HG03097 (cell line): Measurements from ENCODE around the gene BAHD1.

ENCODE experiments used
- ATAC-seq: cut with Tn5 transposase; IDR thresholded peaks from one replicate; pipeline ENCODE4 v1.9.1; 2021; ENCODE audit not compliant: unreplicated experiment, low FRiP score

The BAHD1 gene

DNA sequence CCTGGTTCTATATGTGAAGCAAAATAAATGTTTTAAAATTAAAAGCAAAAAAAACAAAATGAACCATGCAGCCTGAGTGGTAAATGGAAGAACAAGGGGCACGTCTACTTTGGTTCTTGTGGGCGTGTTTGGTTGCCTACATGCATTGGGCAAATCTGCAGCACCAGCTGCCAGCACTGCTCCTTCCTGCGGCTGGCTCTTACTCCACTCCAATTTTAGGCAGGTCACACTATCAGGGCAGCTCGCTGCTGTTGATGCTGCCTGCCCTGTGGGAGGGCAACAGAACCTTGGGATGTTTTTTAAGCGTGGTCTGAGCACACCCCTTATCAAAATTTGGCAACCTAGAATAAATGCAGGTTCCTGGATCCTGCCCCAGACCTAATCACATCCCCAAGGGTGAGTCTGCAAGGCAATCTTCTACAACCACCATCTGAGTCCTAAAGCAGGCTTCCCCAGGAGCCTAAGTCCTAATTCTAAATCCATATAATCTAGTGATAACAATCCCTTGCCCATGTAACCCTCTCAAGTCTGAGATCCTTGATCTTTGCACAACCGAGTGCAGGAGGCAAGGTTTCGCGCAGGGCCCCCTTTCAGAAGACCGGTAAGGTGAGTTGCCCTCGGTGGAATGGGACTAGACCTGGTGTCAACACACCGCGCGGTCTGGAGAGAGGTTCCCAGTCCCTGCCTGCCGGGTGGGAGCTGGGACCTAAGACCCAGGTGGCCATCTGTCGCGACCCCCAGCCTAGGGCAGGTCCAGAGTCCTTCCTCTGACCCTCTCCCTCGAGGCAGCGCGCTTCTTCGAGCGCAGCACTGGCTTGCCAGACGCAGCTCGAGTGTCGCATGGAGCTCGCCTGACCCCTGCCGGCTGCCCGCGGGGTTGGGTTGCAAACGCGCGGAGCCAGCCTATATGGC, 19.3 kb upstream of the BAHD1 start:
- no peak for ATAC-seq

DNA sequence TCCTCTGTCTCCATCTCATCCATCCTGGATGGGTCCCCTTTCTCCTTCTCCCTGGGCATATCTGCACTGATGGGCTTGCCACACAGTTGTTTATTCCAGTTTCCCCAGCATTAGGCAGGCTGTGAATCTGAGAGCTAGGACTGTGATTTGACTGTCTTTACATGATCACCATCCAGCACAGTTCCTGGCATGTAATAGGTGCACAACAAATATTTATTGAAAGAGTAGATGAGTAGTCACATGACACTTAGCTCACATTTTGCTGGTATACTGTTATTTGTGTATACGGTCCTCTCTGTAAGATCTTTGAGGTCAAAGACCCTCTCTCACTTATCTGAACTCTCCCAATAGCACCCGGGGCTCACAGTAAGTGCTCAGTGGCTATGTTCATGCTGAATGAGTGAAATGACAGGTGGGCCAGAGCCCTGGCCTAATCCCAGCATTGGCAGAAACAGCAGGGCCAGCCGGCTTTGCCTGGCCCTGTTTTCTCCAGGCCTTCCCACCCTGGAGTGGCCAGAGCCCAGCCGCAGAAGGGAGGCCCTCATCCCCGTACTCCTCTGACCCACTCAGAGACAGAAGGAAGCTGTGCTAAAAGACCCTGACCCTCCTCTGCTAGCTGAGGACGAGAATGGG, 16.2 kb upstream of the BAHD1 start:
- ATAC-seq, result no peak

DNA sequence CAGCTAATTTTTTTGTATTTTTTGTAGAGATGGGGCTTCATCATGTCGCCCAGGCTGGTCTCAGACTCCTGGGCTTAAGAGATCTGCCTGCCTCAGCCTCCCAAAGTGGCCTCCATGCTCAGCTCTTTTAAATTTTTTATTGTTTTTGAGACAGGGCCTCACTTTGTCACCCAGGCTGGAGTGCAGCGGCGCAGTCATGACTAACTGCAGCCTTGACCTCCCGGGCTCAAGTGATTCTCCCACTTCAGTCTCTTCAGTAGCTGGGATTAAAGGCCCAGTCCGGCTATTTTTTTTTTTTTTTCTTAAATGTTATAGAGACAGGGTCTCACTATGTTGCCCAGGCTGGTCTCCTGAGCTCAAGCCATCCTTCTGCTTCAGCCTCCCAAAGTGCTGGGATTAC, 15.1 kb upstream of the BAHD1 start:
- ATAC-seq, result no peak

DNA sequence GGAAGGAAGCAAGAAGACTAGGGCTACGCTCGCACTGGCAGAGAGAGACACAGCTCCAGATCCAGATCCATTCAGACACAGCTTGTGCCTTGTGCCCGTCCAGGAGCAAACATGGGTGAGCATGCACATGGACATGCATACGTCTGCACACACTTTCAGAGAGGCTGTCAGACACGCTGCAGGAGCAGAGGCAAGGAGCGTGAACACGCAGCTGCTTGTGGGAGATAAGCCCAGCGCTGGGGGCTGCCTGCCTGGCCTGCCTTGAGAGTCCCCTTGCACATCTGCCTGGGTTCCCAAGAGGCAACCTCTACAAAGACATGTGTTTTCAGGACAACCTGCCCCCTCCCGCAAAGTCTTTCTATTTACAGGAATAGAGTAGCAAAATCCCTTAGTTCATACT, 13.6 kb upstream of the BAHD1 start:
- no peak for ATAC-seq

DNA sequence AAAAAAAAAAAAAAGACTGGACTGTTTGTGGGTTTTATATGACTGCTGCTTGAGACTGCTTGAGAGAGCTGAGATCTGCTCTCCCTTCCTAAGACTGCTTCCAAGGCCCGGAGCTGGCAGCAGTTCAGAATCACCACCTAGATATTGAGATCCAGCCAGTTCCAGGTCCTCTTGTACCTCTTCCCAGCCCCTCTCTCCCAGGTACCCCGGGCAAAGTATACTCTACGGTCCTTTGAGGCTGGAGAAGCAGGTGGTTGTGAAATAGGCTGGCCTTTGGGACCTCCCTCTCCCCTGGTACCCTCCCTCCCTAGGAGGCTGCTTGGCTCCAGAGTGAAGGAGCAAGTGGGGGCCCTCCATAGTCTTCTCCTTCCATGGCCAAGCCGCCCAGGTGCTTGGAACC, 12.6 kb upstream of the BAHD1 start:
- no peak for ATAC-seq

DNA sequence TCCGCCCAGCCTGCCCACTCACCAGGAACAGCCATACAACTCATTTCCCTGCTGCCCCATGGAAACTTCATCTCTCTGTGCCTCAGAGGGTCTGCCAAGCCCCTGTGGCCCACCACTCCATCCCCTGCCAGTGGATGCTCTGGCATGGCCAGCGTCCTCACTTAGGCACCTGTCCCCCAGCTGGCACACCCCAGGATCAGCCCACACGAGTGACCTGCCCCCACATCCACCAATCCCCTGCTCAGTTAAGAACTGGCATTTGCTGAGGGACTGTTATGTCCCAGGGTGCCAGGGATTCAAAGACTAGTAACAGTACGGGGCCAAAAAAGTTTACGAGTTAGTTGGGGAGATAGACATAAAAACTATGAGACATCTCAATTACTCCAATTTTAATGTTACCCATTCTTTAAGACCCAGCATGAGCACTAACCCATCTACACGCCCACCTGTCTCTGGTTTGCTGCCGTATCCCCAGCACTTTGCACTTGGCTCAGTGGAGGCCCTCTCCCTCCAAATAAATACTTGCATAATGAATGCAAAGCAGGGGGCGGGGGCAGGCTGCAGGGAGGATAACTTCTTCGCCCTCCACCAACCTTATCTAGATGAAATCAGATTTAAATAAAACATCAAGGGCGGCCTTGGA, 11.6 kb upstream of the BAHD1 start:
- no peak for ATAC-seq

DNA sequence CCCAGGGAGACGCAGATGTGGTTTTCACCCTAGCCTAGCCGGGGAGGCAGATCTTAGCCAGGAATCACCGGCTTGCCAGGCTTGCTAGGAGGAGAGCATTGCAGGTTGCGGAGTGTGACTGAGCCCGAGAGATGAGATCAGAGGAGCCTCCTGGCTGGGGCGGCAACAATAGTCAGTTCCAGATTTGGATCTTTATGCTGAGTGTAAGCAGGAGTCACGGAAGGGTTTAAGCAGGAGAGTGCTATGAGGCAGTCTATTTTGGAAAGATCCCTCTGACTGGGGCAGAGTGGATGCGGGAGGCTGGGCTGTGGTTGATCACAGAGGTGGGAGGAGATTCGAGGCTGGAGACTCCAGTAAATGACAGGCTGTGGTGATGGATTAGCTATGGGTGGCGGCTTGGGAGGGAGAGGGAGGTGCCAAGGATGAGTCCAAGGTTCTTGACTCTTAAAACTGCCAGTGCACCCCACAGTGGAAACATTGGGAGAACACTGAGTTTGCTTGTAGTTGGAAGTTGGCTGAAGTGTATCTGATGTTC, 10.4 kb upstream of the BAHD1 start:
- ATAC-seq, result no peak

DNA sequence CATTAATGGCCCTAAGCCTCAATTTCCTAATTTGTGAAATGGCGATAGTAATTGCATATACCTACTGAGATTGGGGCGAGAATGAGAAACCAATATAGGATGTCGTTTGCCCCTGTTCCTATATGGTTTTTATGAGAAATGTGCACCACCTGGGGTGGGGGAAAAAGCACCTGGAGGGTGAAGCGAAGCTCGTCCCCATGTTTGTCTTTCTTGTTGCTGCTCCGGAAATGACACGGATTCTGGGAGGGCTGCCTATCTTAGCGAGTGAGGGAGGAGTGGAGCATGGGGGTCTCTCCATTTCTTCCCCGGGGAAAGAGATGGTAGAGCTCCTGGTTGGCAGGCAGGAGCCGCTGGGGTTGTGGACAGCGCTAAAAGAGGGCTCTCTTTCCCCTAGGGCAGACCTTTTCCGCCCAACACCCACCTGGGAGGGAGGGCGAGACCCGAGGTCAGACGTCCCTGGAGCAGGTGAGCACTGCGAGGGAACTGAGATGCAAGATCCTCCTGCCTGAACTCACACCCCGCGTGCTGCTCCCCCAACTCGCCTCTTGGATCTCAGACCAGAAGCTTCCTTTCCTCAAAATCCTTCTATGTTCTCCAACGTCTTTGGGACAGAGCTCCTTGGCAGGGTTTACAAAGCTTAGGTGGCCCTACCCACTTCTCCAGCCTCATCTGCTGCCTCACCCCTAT, 5.6 kb upstream of the BAHD1 start:
- no peak for ATAC-seq

DNA sequence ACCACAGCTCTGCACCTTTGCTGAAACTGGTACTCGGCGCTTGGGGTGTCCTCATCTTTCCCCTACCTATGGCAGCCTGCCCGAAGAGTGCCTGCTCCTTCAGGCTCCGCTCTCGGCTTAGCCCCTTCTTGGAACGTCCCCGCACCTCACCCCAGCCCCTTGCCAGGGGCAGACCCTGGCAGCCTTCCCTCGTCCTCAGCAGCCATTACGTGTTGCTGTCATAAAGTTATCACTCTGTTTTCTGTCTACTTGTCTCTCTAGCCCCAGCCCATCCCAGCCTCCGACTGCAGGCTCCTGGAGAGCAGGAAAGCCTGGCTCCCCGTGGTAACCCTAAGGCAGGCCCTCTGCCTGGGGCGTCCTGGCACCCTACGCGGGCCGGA, 5.1 kb upstream of the BAHD1 start:
- ATAC-seq, result no peak

DNA sequence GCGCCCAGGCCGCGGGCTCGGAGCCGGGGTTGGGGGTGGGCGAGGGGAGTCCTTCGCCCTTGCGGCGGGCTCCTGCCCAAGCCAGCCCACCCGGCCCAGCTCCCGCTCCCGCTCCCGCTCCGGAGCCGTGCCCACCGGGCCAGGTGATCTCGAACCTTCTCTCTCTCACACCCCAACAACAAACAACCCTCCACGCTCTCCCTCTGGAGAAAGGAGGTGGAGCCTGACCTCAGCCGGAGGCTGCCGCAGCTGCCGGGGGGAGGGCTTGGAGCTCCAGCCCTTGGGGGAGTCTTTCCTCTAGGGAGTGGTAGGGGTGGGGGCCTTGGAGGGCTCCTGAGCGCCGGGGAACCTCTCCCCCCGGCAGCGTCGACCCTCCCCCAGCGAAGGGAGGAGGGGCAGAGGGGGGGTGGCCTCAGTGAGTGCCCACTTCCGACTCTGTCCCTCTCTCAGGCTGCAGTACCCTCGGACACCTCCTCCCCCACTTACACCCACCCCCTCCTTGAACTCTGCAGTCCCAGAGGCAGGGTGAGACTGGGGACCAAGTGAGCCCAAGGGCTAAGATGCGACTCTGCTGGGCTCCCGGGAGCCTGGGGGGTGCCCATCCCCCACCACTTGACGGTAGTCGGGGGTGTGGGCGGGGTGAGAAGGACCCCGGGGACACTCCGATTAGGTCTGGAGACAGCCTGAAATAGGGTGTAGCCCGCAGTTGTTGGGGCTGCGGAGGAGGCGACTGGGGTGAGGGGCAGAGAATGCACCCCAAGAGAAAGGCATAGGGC, 4.4 kb upstream of the BAHD1 start:
- ATAC-seq, result no peak

DNA sequence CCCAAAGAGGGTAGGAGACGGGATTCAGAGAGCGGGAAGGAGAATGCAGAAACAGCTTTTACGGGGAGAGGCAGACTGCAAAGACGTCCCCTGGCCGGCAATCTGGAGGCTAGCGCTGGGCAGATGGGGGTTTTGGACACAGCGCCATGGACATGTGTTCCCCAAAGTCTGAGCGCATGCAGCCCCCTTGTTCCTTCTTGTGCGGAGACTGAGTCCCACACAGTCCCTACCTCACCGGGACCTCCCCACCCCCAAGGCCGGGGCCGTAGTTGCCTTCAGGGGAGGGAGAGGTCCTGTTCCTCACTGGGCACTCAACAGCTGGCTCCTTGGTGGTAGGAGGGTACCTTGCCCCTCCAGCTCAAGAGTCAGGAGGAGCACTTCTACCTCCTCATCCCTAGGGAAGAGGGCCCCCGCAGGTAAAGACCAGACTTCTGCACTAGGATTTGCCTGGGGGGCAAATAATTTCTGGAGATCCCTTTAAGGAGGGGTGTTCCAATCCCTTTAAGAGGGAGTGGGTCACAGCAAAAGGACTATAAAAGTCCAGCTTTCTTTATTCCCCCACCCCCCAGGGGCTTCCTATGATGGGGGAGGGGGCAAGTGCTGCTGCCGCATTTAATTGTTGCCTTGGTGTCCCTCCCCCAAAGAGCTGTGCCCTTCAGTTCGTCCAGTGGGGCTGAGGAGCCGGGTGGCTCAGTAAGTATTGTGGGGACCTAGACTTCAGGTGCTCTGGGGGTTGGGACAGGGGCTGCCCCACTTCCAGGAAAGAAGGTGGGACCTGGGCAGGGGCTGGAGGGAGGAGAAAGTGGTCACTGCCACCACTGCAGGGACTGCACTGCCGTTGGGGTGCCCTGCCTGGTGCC, 3.6 kb upstream of the BAHD1 start:
- ATAC-seq, result no peak

DNA sequence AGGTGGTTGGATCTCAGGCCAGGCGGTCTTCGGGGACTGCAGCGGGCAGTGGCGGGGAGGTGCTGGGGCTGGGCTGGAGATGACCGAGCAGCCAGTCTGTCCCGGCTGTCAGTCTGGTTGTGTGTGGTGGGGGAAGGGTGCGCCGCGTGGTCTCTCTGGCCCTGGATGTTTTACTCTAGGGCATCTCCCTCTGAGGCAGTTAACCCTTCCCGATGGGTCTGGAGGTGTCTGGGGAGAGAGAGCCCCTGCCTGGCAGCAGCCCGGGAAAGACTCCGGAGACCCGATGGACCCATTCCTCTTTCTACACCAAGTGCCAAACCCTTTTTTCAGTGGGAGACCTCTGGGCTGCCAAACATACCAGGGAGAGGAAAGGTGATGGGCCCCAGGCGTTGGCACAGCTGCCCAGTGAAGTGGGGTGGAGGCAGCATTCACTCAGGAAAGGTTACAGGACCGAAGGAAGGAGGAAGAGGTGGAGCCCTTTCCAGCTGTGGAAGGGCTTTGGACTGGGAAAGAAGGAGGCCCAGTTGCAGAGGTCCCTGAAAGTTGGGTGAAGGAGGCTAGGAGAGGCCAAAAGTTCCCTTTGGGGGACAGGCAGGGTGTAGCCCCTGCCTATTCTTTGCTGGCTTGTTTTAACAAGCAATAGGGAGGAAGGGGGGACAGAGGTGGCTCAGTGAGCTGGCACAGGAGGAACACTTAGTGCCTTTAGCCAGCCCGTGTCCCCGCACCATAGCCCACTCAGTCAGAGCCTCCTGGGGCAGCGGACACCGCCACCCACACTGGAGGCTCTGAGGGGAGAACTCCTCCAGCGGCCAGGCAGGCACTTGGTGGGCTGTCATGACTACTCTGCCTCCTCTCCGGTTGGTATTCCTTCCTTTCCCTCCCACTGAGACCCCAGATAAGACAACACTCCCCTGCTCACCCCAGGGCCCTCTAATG, 2.7 kb upstream of the BAHD1 start:
- no peak for ATAC-seq

DNA sequence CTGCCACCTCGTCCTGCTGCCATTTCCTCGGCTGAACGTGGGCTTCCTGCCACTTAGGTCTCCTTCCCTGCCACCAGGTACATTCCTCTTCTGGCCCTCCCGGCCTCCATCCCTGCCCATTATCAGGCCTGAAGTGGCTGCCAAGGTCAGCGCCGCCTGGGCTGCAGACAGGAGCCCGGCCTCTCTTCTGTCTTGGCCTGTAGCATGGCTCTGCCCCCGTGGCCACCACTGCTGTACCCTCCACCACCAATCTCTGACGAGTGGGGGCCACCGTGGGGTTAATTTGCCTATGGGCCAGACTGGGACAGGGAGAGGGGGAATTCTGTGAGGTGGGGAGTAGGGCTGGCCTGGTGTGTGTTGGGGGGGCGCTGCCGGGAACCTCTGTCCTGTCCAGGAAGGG, 2.0 kb upstream of the BAHD1 start:
- no peak for ATAC-seq

DNA sequence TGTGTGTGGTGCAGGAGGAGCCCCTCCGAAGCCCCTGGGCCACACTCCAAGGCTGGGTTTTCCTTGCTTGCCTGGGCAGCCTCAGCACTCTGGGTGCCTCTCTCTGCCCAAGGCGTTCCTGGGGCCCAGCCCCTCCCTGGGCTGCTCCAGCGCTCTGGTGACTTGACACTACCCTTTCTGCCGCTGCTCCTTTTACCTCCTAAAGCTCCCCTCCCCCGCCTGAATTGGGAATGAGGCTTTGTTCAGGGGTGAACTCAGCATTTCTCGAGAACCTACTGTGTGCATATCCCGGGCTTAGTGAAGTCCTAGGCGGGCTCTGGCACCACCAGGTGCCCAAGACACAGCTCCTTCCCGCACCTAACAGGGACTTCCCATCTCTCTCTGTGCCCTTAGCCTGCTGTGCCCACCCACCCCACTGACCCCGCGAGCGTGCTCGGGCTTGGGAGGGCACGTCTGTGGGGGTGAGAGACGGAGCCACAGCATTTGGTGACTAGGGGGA, 1.2 kb upstream of the BAHD1 start:
- ATAC-seq, result no peak

DNA sequence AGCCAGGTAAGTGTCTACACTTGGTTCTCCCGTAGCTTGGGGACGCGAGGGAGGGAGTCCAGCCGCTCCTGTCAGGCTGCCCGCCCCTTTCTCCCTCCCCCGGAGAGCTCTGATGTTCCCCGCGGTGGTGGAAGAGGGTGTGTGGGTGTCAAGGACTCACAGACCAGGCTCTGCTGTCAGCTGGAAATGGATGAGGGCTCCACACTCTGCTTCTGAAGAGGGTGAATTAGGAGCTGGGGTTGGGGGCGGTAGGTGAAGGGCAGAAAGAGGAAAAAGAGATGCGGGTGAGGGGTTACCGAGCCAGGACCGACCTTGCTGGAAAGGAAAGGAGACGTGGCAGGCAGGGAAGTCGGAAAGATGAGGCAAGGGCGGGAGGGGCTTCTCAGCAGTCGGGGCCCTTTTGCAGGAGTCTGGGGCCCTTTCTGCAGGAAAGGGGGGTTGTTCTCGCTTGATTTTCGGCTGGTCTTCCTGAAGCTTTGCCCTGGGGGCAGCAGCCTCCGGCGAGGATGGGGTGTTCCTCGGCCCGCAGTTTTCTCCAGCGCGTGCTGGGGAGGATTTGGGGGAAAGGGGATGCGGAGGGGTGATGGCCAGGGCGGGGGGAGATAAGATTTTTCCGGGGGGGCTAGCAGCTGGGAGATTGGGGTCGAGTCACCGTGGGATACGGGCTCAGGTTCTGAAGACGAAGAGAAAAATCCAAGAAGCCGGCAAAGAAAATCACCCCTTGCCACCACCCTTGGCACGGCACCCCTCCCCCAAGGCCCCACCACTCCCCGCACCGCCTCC, 602 bp upstream of the BAHD1 start:
- ATAC-seq, result no peak

DNA sequence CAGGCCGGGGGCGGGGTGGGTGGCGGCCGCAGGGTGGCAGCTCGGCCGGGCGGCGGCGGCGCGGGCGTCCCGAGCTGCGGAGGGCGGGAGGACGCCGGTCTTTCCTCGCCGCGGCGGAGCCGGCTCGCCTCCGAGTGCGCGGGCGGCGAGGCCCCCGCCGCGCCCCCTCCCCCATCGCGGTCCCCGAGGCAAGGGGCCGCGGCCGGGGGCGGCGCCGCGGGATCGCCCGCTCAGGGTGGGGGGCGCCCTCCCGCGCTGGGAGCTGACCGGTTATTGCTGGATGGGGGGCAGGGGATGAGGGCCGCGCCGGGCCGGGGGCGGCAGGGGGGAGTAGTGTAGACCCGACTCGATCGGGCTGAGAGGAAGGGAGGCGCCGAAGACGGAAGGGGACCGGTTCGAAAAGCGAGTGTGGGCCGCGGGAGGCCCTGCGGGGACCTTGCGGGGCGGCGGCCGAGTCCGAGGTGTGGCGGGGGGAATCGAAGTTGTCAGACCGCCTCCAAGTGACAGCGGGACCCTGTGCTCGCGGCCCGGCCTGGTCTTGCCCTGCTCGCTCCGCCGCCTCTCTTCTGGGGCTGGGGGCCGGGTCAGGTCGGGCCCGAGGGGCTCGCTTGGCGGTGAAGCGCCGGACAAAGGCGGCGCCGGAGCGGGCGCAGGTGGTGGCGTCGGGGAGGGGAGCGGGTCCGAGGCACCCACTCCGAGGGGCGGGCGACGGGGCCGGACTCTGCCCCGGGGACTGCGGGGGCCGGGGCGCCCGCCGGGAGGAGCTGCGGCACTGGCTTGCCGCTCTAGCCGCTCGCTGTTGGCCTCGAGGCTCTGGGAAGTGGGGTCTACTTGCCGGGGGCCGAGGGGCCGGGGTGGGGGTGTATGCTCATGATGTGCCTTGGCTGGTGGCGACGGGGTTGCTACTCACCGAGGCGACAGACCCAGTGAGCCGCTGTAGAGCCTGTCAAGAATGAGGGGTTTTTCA, 1.1 kb downstream of the BAHD1 start:
- no peak for ATAC-seq
